Measurements from ENCODE around the gene GALNT18.
A peak's percentile ranks its signal among the peaks of the same experiment; 100 is the strongest.

The GALNT18 gene

GRCh38 chr11:11472106-11472505, 149.7 kb downstream of the GALNT18 start:
- Histone ChIP-seq H3K9me3 (ENCODE audit: control insufficient read depth, insufficient read depth, low read depth, low read length) (no peaks in the 10 kb centered on the region), H3K36me3 (ENCODE audit: control insufficient read depth in 2 of 2, insufficient read depth in 1 of 2, low read length in 2 of 2) (no peaks in the 10 kb centered on the region), H3K27ac (ENCODE audit: extremely low read depth, low read depth, low read length) (no peak overlapping the region), H3K4me1 (ENCODE audit: control insufficient read depth, insufficient read depth, low read length) (no peaks in the 10 kb centered on the region), H3K4me3 (ENCODE audit: low read depth, low read length) (no peak overlapping the region)
- ChIA-PET CTCF (interaction anchor here (0.6 kb wide), 2 partner anchors 13 to 45 kb away, joined by 3 read pairs; no protein-coding TSS in a partner anchor), POLR2A (no interaction called here)
- TF ChIP-seq ZBTB20 (tag by site-specific recombination; IDR thresholded peaks at IDR 0.05) (no peak), ZNF23 (tag by site-specific recombination; IDR thresholded peaks at IDR 0.05; ENCODE audit: borderline replicate concordance) (no peak), ZNF266 (tag by site-specific recombination; IDR thresholded peaks at IDR 0.05; ENCODE audit: low read depth) (no peak), ZNF146 (tag by site-specific recombination; IDR thresholded peaks at IDR 0.05) (no peak), AEBP2 (tag by site-specific recombination; IDR thresholded peaks at IDR 0.05; ENCODE audit: borderline replicate concordance) (no peak), ZNF561 (tag by site-specific recombination; IDR thresholded peaks at IDR 0.05; ENCODE audit: borderline replicate concordance) (no peak), ZNF548 (tag by site-specific recombination; IDR thresholded peaks at IDR 0.05) (no peak), ZNF391 (tag by site-specific recombination; IDR thresholded peaks at IDR 0.05; ENCODE audit: borderline replicate concordance, low read depth) (no peak), ZNF335 (tag by site-specific recombination; conservative IDR thresholded peaks at IDR 0.05) (no peak), SP3 (tag by site-specific recombination; IDR thresholded peaks at IDR 0.05) (no peak), ZNF354C (tag by site-specific recombination; IDR thresholded peaks at IDR 0.05; ENCODE audit: borderline replicate concordance, low read depth) (no peak)

- H3K4me1 ChIP-seq (ENCODE audit: control insufficient read depth, insufficient read depth, low read length), result no peaks in the 10 kb centered on the region
- no peak for TF ChIP-seq ZSCAN23 (tag by site-specific recombination; IDR thresholded peaks at IDR 0.05)
- H3K9me3 ChIP-seq (ENCODE audit: control insufficient read depth, insufficient read depth, low read depth, low read length), result no peaks in the 10 kb centered on the region
- ChIA-PET POLR2A (no interaction called here), CTCF (no interaction called here)
- no peak overlapping the region for H3K4me3 ChIP-seq (ENCODE audit: low read depth, low read length)
- H3K36me3 ChIP-seq (ENCODE audit: control insufficient read depth in 2 of 2, insufficient read depth in 1 of 2, low read length in 2 of 2), result no peaks in the 10 kb centered on the region
- H3K27ac ChIP-seq (ENCODE audit: extremely low read depth, low read depth, low read length), result no peak overlapping the region
Observed at GRCh38 chr11:11471201-11471600, 150.6 kb downstream of the GALNT18 start.

GRCh38 chr11:11468954-11469353, 152.9 kb downstream of the GALNT18 start:
- H3K27ac ChIP-seq (ENCODE audit: extremely low read depth, low read depth, low read length), result no peak overlapping the region
- H3K4me3 ChIP-seq (ENCODE audit: low read depth, low read length), result no peak overlapping the region
- H3K36me3 ChIP-seq (ENCODE audit: control insufficient read depth in 2 of 2, insufficient read depth in 1 of 2, low read length in 2 of 2), result no peaks in the 10 kb centered on the region
- ChIA-PET CTCF (no interaction called here), POLR2A (no interaction called here)
- TF ChIP-seq ZNF175 (tag by site-specific recombination; IDR thresholded peaks at IDR 0.05), result no peak
- TF ChIP-seq ZNF488 (tag by site-specific recombination; IDR thresholded peaks at IDR 0.05), result no peak
- no peak for TF ChIP-seq ZNF626 (tag by site-specific recombination; IDR thresholded peaks at IDR 0.05)
- no peak for TF ChIP-seq SP2 (tag by site-specific recombination; IDR thresholded peaks at IDR 0.05)
- no peak for TF ChIP-seq ZBTB7A (tag by site-specific recombination; IDR thresholded peaks at IDR 0.05; ENCODE audit: low read depth)
- no peaks in the 10 kb centered on the region for H3K4me1 ChIP-seq (ENCODE audit: control insufficient read depth, insufficient read depth, low read length)
- no peaks in the 10 kb centered on the region for H3K9me3 ChIP-seq (ENCODE audit: control insufficient read depth, insufficient read depth, low read depth, low read length)

GRCh38 chr11:11467312-11467711, 154.5 kb downstream of the GALNT18 start:
- ChIA-PET CTCF (no interaction called here), POLR2A (no interaction called here)
- Histone ChIP-seq H3K36me3 (ENCODE audit: control insufficient read depth in 2 of 2, insufficient read depth in 1 of 2, low read length in 2 of 2) (no peaks in the 10 kb centered on the region), H3K4me3 (ENCODE audit: low read depth, low read length) (no peak overlapping the region), H3K27ac (ENCODE audit: extremely low read depth, low read depth, low read length) (no peak overlapping the region), H3K4me1 (ENCODE audit: control insufficient read depth, insufficient read depth, low read length) (0 out of 2 replicates have a peak, but pooled peaks cover 6% of the 10 kb centered on the region), H3K9me3 (ENCODE audit: control insufficient read depth, insufficient read depth, low read depth, low read length) (no peaks in the 10 kb centered on the region)
- TF ChIP-seq ZFHX2 (tag by site-specific recombination; conservative IDR thresholded peaks at IDR 0.05) (peak; percentile 35; the same call in 1 of the 2 replicates), ZNF473 (tag by site-specific recombination; IDR thresholded peaks at IDR 0.05) (no peak)
